ENCODE measurements around the gene TPPP2.
A peak's percentile ranks its signal among the peaks of the same experiment; 100 is the strongest.

Gene TPPP2

GRCh38 chr14:21075719-21076437 is 45.9 kb downstream of the TPPP2 start:
- no peak overlapping the region for H2BK12ac ChIP-seq (ENCODE audit: low read length in 2 of 2)
- H3K4ac ChIP-seq (ENCODE audit: low read depth in 1 of 2, low read length in 2 of 2): no peak overlapping the region
- DNase-seq: no peak
- WGBS: 96% methylated on average over 9 of the region's 9 CpGs
- H3K36me3 ChIP-seq (ENCODE audit: control insufficient read depth in 1 of 2, insufficient read depth in 2 of 2, low read depth in 1 of 2, low read length in 2 of 2): peaks cover 75 to 82% of the 10 kb centered on the region in 2 experiments
- H4K91ac ChIP-seq (ENCODE audit: low read length): no peak overlapping the region
- H3K4me3 ChIP-seq (ENCODE audit: insufficient read depth in 1 of 2, low read depth in 1 of 2, low read length in 2 of 2): peak overlapping the region in 1 of 2 experiments; percentile 4
- peaks cover 19% of the 10 kb centered on the region for H3K4me1 ChIP-seq (ENCODE audit: control insufficient read depth, insufficient read depth, low read depth, low read length)
- no peak overlapping the region for H3K14ac ChIP-seq (ENCODE audit: low read length in 2 of 2)
- H3K79me1 ChIP-seq (replicated peaks; ENCODE audit: low read length, poor library complexity, severe bottlenecking): peaks cover 61% of the 10 kb centered on the region
- H3K4me2 ChIP-seq (ENCODE audit: low read length, poor library complexity, severe bottlenecking): no peak overlapping the region
- no peak overlapping the region for H2AFZ ChIP-seq (ENCODE audit: low read depth, low read length)
- H2BK120ac ChIP-seq (ENCODE audit: low read depth, low read length): no peak overlapping the region
- no peak overlapping the region for H3K9ac ChIP-seq (ENCODE audit: low read length)
- H2AK5ac ChIP-seq (ENCODE audit: low read length, severe bottlenecking): no peak overlapping the region
- no peak overlapping the region for H2BK15ac ChIP-seq (ENCODE audit: low read depth, poor library complexity, severe bottlenecking)
- no peak overlapping the region for H3K18ac ChIP-seq (ENCODE audit: low read depth in 1 of 2, low read length in 2 of 2)
- H2BK5ac ChIP-seq (ENCODE audit: low read depth, low read length, poor library complexity, severe bottlenecking): no peak overlapping the region
- H4K8ac ChIP-seq (ENCODE audit: low read length): no peak overlapping the region
- H3K9me3 ChIP-seq (ENCODE audit: control insufficient read depth, low read length): no peaks in the 10 kb centered on the region
- no peak overlapping the region for H3K23ac ChIP-seq (ENCODE audit: low read length in 2 of 2)
- no peaks in the 10 kb centered on the region for H3K27me3 ChIP-seq (ENCODE audit: control insufficient read depth in 1 of 2, insufficient read depth in 1 of 2, low read length in 2 of 2)
- no peak overlapping the region for H3K27ac ChIP-seq (ENCODE audit: low read length, poor library complexity, severe bottlenecking)

GRCh38 chr14:21077672-21078071 is 47.7 kb downstream of the TPPP2 start:
- H2BK12ac ChIP-seq (ENCODE audit: low read length in 2 of 2): no peak overlapping the region
- no peak overlapping the region for H2BK5ac ChIP-seq (ENCODE audit: low read depth, low read length, poor library complexity, severe bottlenecking)
- no peak overlapping the region for H3K27ac ChIP-seq (ENCODE audit: low read length, poor library complexity, severe bottlenecking)
- no peak for DNase-seq
- WGBS: 95% methylated on average over 2 of the region's 2 CpGs
- no peak overlapping the region for H2AK5ac ChIP-seq (ENCODE audit: low read length, severe bottlenecking)
- no peak overlapping the region for H3K4me2 ChIP-seq (ENCODE audit: low read length, poor library complexity, severe bottlenecking)
- H3K23ac ChIP-seq (ENCODE audit: low read length in 2 of 2): no peak overlapping the region
- H3K79me1 ChIP-seq (replicated peaks; ENCODE audit: low read length, poor library complexity, severe bottlenecking): peaks cover 74% of the 10 kb centered on the region
- H3K4me3 ChIP-seq (ENCODE audit: insufficient read depth in 1 of 2, low read depth in 1 of 2, low read length in 2 of 2): no peak overlapping the region
- H2BK15ac ChIP-seq (ENCODE audit: low read depth, poor library complexity, severe bottlenecking): no peak overlapping the region
- no peak overlapping the region for H2AFZ ChIP-seq (ENCODE audit: low read depth, low read length)
- no peak overlapping the region for H2BK120ac ChIP-seq (ENCODE audit: low read depth, low read length)
- H3K4me1 ChIP-seq (ENCODE audit: control insufficient read depth, insufficient read depth, low read depth, low read length): peaks cover 11% of the 10 kb centered on the region
- H3K18ac ChIP-seq (ENCODE audit: low read depth in 1 of 2, low read length in 2 of 2): no peak overlapping the region
- H3K9ac ChIP-seq (ENCODE audit: low read length): no peak overlapping the region
- H3K14ac ChIP-seq (ENCODE audit: low read length in 2 of 2): no peak overlapping the region
- no peaks in the 10 kb centered on the region for H3K9me3 ChIP-seq (ENCODE audit: control insufficient read depth, low read length)
- H3K4ac ChIP-seq (ENCODE audit: low read depth in 1 of 2, low read length in 2 of 2): no peak overlapping the region
- no peak overlapping the region for H4K8ac ChIP-seq (ENCODE audit: low read length)
- no peaks in the 10 kb centered on the region for H3K27me3 ChIP-seq (ENCODE audit: control insufficient read depth in 1 of 2, insufficient read depth in 1 of 2, low read length in 2 of 2)
- H3K36me3 ChIP-seq (ENCODE audit: control insufficient read depth in 1 of 2, insufficient read depth in 2 of 2, low read depth in 1 of 2, low read length in 2 of 2): peaks cover 91 to 100% of the 10 kb centered on the region in 2 experiments
- no peak overlapping the region for H4K91ac ChIP-seq (ENCODE audit: low read length)

- H3K9ac ChIP-seq (ENCODE audit: low read length): no peak overlapping the region
- H2AK5ac ChIP-seq (ENCODE audit: low read length, severe bottlenecking): no peak overlapping the region
- no peak for DNase-seq
- no peaks in the 10 kb centered on the region for H3K27me3 ChIP-seq (ENCODE audit: control insufficient read depth in 1 of 2, insufficient read depth in 1 of 2, low read length in 2 of 2)
- no peak overlapping the region for H3K4ac ChIP-seq (ENCODE audit: low read depth in 1 of 2, low read length in 2 of 2)
- no peak overlapping the region for H2BK12ac ChIP-seq (ENCODE audit: low read length in 2 of 2)
- H3K4me2 ChIP-seq (ENCODE audit: low read length, poor library complexity, severe bottlenecking): no peak overlapping the region
- H3K27ac ChIP-seq (ENCODE audit: low read length, poor library complexity, severe bottlenecking): no peak overlapping the region
- H3K4me3 ChIP-seq (ENCODE audit: insufficient read depth in 1 of 2, low read depth in 1 of 2, low read length in 2 of 2): no peak overlapping the region
- H3K36me3 ChIP-seq (ENCODE audit: control insufficient read depth in 1 of 2, insufficient read depth in 2 of 2, low read depth in 1 of 2, low read length in 2 of 2): peaks cover 91 to 98% of the 10 kb centered on the region in 2 experiments
- H2AFZ ChIP-seq (ENCODE audit: low read depth, low read length): no peak overlapping the region
- H2BK120ac ChIP-seq (ENCODE audit: low read depth, low read length): no peak overlapping the region
- H4K91ac ChIP-seq (ENCODE audit: low read length): no peak overlapping the region
- peaks cover 71% of the 10 kb centered on the region for H3K79me1 ChIP-seq (replicated peaks; ENCODE audit: low read length, poor library complexity, severe bottlenecking)
- H3K14ac ChIP-seq (ENCODE audit: low read length in 2 of 2): no peak overlapping the region
- WGBS: 88% methylated on average over 5 of the region's 5 CpGs
- peaks cover 7% of the 10 kb centered on the region for H3K4me1 ChIP-seq (ENCODE audit: control insufficient read depth, insufficient read depth, low read depth, low read length)
- no peak overlapping the region for H2BK5ac ChIP-seq (ENCODE audit: low read depth, low read length, poor library complexity, severe bottlenecking)
- H4K8ac ChIP-seq (ENCODE audit: low read length): no peak overlapping the region
- no peak overlapping the region for H3K23ac ChIP-seq (ENCODE audit: low read length in 2 of 2)
- H3K18ac ChIP-seq (ENCODE audit: low read depth in 1 of 2, low read length in 2 of 2): no peak overlapping the region
- no peak overlapping the region for H2BK15ac ChIP-seq (ENCODE audit: low read depth, poor library complexity, severe bottlenecking)
- no peaks in the 10 kb centered on the region for H3K9me3 ChIP-seq (ENCODE audit: control insufficient read depth, low read length)
Measured at GRCh38 chr14:21078287-21078686, 48.3 kb downstream of the TPPP2 start.

- no peak for DNase-seq
- 92% methylated on average over 10 of the region's 10 CpGs for WGBS
- no peak overlapping the region for H3K4ac ChIP-seq (ENCODE audit: low read depth in 1 of 2, low read length in 2 of 2)
Measured at GRCh38 chr14:21078726-21079125, 48.7 kb downstream of the TPPP2 start.

More at GRCh38 chr14:21078726-21079125, 48.7 kb downstream of the TPPP2 start:
- no peak overlapping the region for H3K18ac ChIP-seq (ENCODE audit: low read depth in 1 of 2, low read length in 2 of 2)
- H3K4me3 ChIP-seq (ENCODE audit: insufficient read depth in 1 of 2, low read depth in 1 of 2, low read length in 2 of 2): no peak overlapping the region
- H2BK120ac ChIP-seq (ENCODE audit: low read depth, low read length): no peak overlapping the region
- no peak overlapping the region for H3K4me2 ChIP-seq (ENCODE audit: low read length, poor library complexity, severe bottlenecking)
- no peak overlapping the region for H3K14ac ChIP-seq (ENCODE audit: low read length in 2 of 2)
- H2AK5ac ChIP-seq (ENCODE audit: low read length, severe bottlenecking): no peak overlapping the region
- no peak overlapping the region for H2BK15ac ChIP-seq (ENCODE audit: low read depth, poor library complexity, severe bottlenecking)
- H3K4me1 ChIP-seq (ENCODE audit: control insufficient read depth, insufficient read depth, low read depth, low read length): peaks cover 8% of the 10 kb centered on the region
- peaks cover 69% of the 10 kb centered on the region for H3K79me1 ChIP-seq (replicated peaks; ENCODE audit: low read length, poor library complexity, severe bottlenecking)
- no peak overlapping the region for H2BK12ac ChIP-seq (ENCODE audit: low read length in 2 of 2)
- H3K9ac ChIP-seq (ENCODE audit: low read length): no peak overlapping the region
- no peak overlapping the region for H3K23ac ChIP-seq (ENCODE audit: low read length in 2 of 2)
- H4K8ac ChIP-seq (ENCODE audit: low read length): no peak overlapping the region
- peaks cover 90 to 97% of the 10 kb centered on the region in 2 experiments for H3K36me3 ChIP-seq (ENCODE audit: control insufficient read depth in 1 of 2, insufficient read depth in 2 of 2, low read depth in 1 of 2, low read length in 2 of 2)
- no peak overlapping the region for H4K91ac ChIP-seq (ENCODE audit: low read length)
- H2AFZ ChIP-seq (ENCODE audit: low read depth, low read length): no peak overlapping the region
- no peaks in the 10 kb centered on the region for H3K9me3 ChIP-seq (ENCODE audit: control insufficient read depth, low read length)
- H2BK5ac ChIP-seq (ENCODE audit: low read depth, low read length, poor library complexity, severe bottlenecking): no peak overlapping the region
- no peak overlapping the region for H3K27ac ChIP-seq (ENCODE audit: low read length, poor library complexity, severe bottlenecking)
- H3K27me3 ChIP-seq (ENCODE audit: control insufficient read depth in 1 of 2, insufficient read depth in 1 of 2, low read length in 2 of 2): no peaks in the 10 kb centered on the region

All from mesenchymal stem cell (in vitro differentiated cells and primary cell).